Heart left ventricle (tissue), 13 donors: ENCODE data around the gene EVC.

ENCODE experiments used
- CTCF ChIP-seq, 12 donors: fragments of 200-600 bp; sonication (generic) in 4 of 12; IDR thresholded peaks; one replicate each; pipeline versions ENCODE4 v1.5.0 to v1.8.0; 2018 to 2022; ENCODE audit warnings: antibody characterized with exemption in 12 of 12, mild to moderate bottlenecking in 5 of 12
- POLR2A ChIP-seq, 2 donors: fragments of 450-650 bp; IDR thresholded peaks; one replicate each; pipeline ENCODE4 v1.6.1; 2017; ENCODE audit warnings: antibody characterized with exemption in 2 of 2, mild to moderate bottlenecking in 2 of 2, moderate library complexity in 2 of 2
- donor health status: ischemic (EF 13 %, LVEDD 7.1; RV severe dilation, severe dysfunction).
- donor health status: DM: no; HTN: yes; CAD: no.
- donor health status: DM: no; HTN: no; CAD: no.
- donor health status: ischemic (EF 25% LVEDD 6.9; RV normal size, moderate dysfunction).
- donor health status: ischemic (EF 25% LVEDD 5.7; RV mildly dilated, moderate dysfunction).
- donor health status: ischemic (EF 35%, LVEDD 5.7; RV mildly dilated, moderate dysfunction).
- donor health status: nonischemic (EF 11% LVEDD 7.7; RV severe dilation, severe dysfunction).
- donor health status: DM: yes; HTN: yes; CAD: no.
- donor health status: PGD.
- donor health status: ischemic (EF 29% LVEDD 5.4; RV normal size, mild dysfunction).
- donor health status: nonischemic (EF 23%, LVEDD 6.1; RV moderate dilation, normal function).

GRCh38 chr4:5816101-5816500, 105.1 kb downstream of the EVC start:
- TF ChIP-seq POLR2A (IDR thresholded peaks at IDR 0.05) (no peak), CTCF (IDR thresholded peaks at IDR 0.05) (no peak)
